Nephron (organoid): ENCODE data around the gene PDE4B.

Source experiments
- H3K27ac Mint-ChIP-seq, 3 experiments: 2 replicates each; pipeline ENCODE4 v1.8.0; 2020; ENCODE audit warnings: mixed read lengths in 3 of 3, mild to moderate bottlenecking in 2 of 3, moderate library complexity in 1 of 3
- H3K27me3 Mint-ChIP-seq: 2 replicates; pipeline ENCODE4 v1.8.0; 2021; ENCODE audit warnings: low read depth, mild to moderate bottlenecking, moderate library complexity, mixed read lengths
- H3K36me3 Mint-ChIP-seq: 2 replicates; pipeline ENCODE4 v1.8.0; 2020; ENCODE audit warnings: low read depth, mixed read lengths
- H3K4me1 Mint-ChIP-seq: 2 replicates; pipeline ENCODE4 v1.8.0; 2020; ENCODE audit warnings: mixed read lengths
- H3K4me3 Mint-ChIP-seq, 3 experiments: 2 replicates each; pipeline ENCODE4 v1.8.0; 2020; ENCODE audit warnings: mild to moderate bottlenecking in 3 of 3, mixed read lengths in 3 of 3, moderate library complexity in 2 of 3
- H3K9me3 Mint-ChIP-seq: 2 replicates; pipeline ENCODE4 v1.8.0; 2020; ENCODE audit warnings: mixed read lengths
- TF ChIP-seq, protein P1 (sequence below), 3 experiments: fragments of 200-600 bp; sonication (generic); IDR thresholded peaks; one replicate each; pipeline ENCODE4 v1.5.0; 2021; ENCODE audit warnings: antibody characterized with exemption in 3 of 3; ENCODE audit not compliant: unreplicated experiment in 3 of 3

Gene PDE4B

DNA sequence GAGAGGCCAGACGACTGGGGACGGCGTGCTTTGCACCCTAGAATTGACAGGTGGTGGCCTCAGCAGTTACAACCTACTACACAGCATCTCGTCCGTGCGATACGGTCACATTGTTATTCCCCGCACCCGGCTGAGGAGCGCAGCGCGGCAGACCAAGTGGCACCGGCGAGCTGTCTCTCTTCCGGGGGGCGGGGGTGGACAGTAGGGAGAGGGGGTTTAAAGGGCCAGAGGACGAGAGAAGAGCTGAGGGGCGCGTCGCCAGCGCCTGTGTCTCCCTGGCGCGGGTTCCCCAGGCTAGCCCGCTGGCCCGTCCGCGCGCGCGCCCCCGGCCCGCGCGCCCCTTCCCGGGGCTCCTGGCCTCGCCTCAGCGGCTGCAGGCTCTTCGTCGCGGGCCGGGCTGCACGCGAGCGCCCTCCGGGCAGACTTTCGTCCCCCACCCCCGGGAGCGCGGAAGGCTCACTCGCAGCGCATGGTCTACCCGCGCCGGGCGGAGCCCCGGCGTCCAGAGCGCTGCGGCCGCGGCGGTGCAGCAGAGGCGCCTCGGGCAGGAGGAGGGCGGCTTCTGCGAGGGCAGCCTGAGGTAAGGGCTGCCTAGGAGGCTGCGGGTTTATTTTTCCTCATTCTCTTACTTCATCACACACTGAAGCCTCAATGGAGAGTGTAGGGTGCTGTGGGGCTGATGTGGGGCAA is at the start of gene PDE4B:
Gene PDE4B, plus strand, starts transcription at position 227 of the 690 bp plus-strand sequence.
- Mint-ChIP-seq H3K36me3 (no peaks in the 10 kb centered on the region), H3K9me3 (peaks cover 13% of the 10 kb centered on the region)
- TF ChIP-seq, protein P1, sequence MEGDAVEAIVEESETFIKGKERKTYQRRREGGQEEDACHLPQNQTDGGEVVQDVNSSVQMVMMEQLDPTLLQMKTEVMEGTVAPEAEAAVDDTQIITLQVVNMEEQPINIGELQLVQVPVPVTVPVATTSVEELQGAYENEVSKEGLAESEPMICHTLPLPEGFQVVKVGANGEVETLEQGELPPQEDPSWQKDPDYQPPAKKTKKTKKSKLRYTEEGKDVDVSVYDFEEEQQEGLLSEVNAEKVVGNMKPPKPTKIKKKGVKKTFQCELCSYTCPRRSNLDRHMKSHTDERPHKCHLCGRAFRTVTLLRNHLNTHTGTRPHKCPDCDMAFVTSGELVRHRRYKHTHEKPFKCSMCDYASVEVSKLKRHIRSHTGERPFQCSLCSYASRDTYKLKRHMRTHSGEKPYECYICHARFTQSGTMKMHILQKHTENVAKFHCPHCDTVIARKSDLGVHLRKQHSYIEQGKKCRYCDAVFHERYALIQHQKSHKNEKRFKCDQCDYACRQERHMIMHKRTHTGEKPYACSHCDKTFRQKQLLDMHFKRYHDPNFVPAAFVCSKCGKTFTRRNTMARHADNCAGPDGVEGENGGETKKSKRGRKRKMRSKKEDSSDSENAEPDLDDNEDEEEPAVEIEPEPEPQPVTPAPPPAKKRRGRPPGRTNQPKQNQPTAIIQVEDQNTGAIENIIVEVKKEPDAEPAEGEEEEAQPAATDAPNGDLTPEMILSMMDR (IDR thresholded peaks at IDR 0.05; ENCODE audit: unreplicated experiment in 3 of 3), result no peak

DNA sequence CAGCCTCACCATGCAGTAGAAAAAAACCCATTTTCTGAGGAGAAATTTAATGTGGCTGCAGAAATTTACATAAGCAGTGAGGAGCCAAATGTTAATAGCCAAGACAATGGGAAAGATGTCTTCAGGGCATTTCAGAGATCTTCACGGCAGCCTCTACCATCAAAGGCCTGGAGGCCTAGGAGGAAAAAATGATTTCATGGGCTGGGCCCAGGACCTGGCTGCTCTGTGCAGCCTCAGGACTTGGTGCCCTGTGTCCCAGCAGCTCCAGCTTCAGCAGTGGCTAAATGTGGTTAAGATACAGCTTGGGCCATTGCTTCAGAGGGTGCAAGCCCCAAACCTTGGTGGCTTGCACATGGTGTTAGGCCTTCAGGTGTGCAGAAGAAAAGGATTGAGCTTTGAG is 48.0 kb upstream of the PDE4B start:
- no peak overlapping the region for H3K4me3 Mint-ChIP-seq

More for the DNA sequence above, at the start of gene PDE4B:
- peak within 1 kb of the TSS; percentile 79 to 85 (median 85) for H3K4me3 Mint-ChIP-seq
- H3K27ac Mint-ChIP-seq, result no peak within 1 kb of the TSS
- H3K4me1 Mint-ChIP-seq, result peaks cover 5% of the 10 kb centered on the region
- peaks cover 79% of the 10 kb centered on the region for H3K27me3 Mint-ChIP-seq

GRCh38 chr1:65751961-65752360 is 40.7 kb upstream of the PDE4B start:
- TF ChIP-seq, protein P1 (IDR thresholded peaks at IDR 0.05; ENCODE audit: unreplicated experiment in 3 of 3), result no peak

More for the DNA sequence above, 48.0 kb upstream of the PDE4B start:
- peaks cover 28% of the 10 kb centered on the region for H3K9me3 Mint-ChIP-seq
- TF ChIP-seq, protein P1 (IDR thresholded peaks at IDR 0.05; ENCODE audit: unreplicated experiment in 3 of 3), result no peak
- no peaks in the 10 kb centered on the region for H3K27me3 Mint-ChIP-seq
- no peaks in the 10 kb centered on the region for H3K4me1 Mint-ChIP-seq
- H3K27ac Mint-ChIP-seq, result no peak overlapping the region
- no peaks in the 10 kb centered on the region for H3K36me3 Mint-ChIP-seq

DNA sequence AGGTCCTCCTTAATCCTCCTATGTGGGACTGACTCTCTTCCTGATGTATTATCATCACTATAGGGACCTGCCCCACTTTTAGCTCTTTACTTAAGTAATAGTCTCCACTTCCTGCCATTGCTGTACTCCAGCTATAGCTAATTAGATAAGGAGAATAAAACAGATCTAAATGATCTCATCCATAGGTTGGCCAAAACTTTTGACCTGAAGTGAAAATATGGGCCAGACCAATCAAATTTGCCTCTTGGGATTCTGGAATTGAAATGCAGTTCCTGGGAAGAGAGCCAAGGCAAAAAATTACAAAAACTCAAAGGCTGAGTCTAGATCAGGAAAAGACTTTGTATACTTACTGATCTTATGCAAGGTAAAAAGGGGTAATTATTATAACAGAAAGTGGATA is 36.1 kb upstream of the PDE4B start:
- TF ChIP-seq, protein P1 (IDR thresholded peaks at IDR 0.05; ENCODE audit: unreplicated experiment in 3 of 3), result no peak
- H3K27me3 Mint-ChIP-seq, result no peaks in the 10 kb centered on the region
- no peaks in the 10 kb centered on the region for H3K36me3 Mint-ChIP-seq
- no peak overlapping the region for H3K4me3 Mint-ChIP-seq
- peaks cover 9% of the 10 kb centered on the region for H3K4me1 Mint-ChIP-seq
- peak overlapping the region; percentile 29 to 63 (median 34) for H3K27ac Mint-ChIP-seq
- H3K9me3 Mint-ChIP-seq, result no peaks in the 10 kb centered on the region

More at GRCh38 chr1:65751961-65752360, 40.7 kb upstream of the PDE4B start:
- H3K27me3 Mint-ChIP-seq, result no peaks in the 10 kb centered on the region
- no peaks in the 10 kb centered on the region for H3K36me3 Mint-ChIP-seq
- H3K27ac Mint-ChIP-seq, result no peak overlapping the region
- no peaks in the 10 kb centered on the region for H3K9me3 Mint-ChIP-seq
- H3K4me1 Mint-ChIP-seq, result peaks cover 8% of the 10 kb centered on the region
- no peak overlapping the region for H3K4me3 Mint-ChIP-seq

DNA sequence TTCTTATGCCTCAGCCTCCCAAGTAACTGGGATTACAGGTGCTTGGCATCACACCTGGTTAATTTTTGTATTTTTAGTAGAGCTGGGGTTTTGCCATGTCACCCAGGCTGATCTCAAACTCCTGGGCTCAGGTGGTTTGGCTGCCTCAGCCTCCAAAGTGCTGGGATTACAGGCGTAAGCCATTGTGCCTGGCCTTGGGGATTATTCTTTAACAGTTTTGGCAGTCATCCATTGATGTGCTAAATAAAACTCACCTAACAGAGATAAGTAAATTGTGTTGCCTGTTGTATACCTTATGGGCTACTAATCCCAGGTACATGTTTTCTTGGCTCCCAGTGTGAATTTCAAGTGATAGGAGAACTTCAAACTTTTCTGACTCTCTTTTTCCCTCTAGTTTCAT is 35.2 kb upstream of the PDE4B start:
- peaks cover 9% of the 10 kb centered on the region for H3K4me1 Mint-ChIP-seq
- no peaks in the 10 kb centered on the region for H3K36me3 Mint-ChIP-seq
- no peak overlapping the region for H3K27ac Mint-ChIP-seq
- no peaks in the 10 kb centered on the region for H3K9me3 Mint-ChIP-seq
- no peak overlapping the region for H3K4me3 Mint-ChIP-seq
- TF ChIP-seq, protein P1 (IDR thresholded peaks at IDR 0.05; ENCODE audit: unreplicated experiment in 3 of 3), result no peak
- no peaks in the 10 kb centered on the region for H3K27me3 Mint-ChIP-seq

DNA sequence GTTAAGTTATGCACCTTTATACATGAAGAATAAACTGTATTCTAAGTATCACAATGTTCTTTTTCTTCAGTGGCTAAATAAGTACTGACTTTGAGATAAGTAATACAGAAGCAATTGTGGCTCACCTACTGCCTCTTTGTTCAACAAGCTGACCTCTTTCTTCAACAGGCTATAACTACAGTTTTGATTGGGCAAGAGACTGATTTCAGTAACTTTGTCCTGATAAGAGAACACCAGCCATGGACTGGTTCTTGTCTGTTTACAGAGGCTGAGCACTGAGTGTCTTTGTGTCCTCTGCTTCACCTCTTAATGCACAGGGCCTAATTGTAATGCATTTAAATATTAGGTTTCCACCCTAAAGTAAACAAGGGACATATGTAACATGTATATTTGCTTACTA is 34.6 kb upstream of the PDE4B start:
- TF ChIP-seq, protein P1 (IDR thresholded peaks at IDR 0.05; ENCODE audit: unreplicated experiment in 3 of 3), result no peak
- H3K27ac Mint-ChIP-seq, result no peak overlapping the region
- no peak overlapping the region for H3K4me3 Mint-ChIP-seq
- no peaks in the 10 kb centered on the region for H3K9me3 Mint-ChIP-seq
- peaks cover 9% of the 10 kb centered on the region for H3K4me1 Mint-ChIP-seq
- H3K27me3 Mint-ChIP-seq, result no peaks in the 10 kb centered on the region
- no peaks in the 10 kb centered on the region for H3K36me3 Mint-ChIP-seq
